Left ventricle myocardium inferior (tissue), 1 donor: ENCODE data around the gene LIMS1. TPM values are rescaled to one million over a fixed set of nuclear protein-coding genes. Genes with fewer than 3 reads are reported as not detected.
A peak's percentile ranks its signal among the peaks of the same experiment; 100 is the strongest.
"Not testable (repeated sequence)": the region's sequence is repeated elsewhere in the genome, so short reads cannot be mapped to it uniquely, and the experiment has no call there.

ENCODE experiments used
- DNase-seq: peaks from one replicate; pipeline ENCODE4 v3.0.0-alpha.2; 2020
- H3K27ac ChIP-seq: fragments of 200-600 bp; replicated peaks from 2 replicates; pipeline ENCODE4 v1.8.0; 2021
- H3K27me3 ChIP-seq: fragments of 200-600 bp; 2 replicates; pipeline ENCODE4 v1.8.0; 2021; ENCODE audit warnings: low read depth
- H3K36me3 ChIP-seq: fragments of 200-600 bp; 2 replicates; pipeline ENCODE4 v1.8.0; 2021
- H3K4me1 ChIP-seq: fragments of 200-600 bp; 2 replicates; pipeline ENCODE4 v1.8.0; 2021
- H3K4me3 ChIP-seq: fragments of 200-600 bp; 2 replicates; pipeline ENCODE4 v1.8.0; 2021; ENCODE audit warnings: mild to moderate bottlenecking, moderate library complexity
- H3K9me3 ChIP-seq: fragments of 200-600 bp; replicated peaks from 2 replicates; pipeline ENCODE4 v1.8.0; 2021
- CTCF ChIP-seq: fragments of 200-600 bp; IDR thresholded peaks from 2 replicates; pipeline ENCODE4 v1.8.0; 2021; ENCODE audit warnings: antibody characterized with exemption, mild to moderate bottlenecking, borderline replicate concordance
- intact Hi-C: fragments of 100-400 bp; cut with micrococcal nuclease; formaldehyde crosslinking; loops from one replicate; pipeline ENCODE4 v1.11.0; 2022
- total RNA-seq: library from RNA; stranded (reverse); fragmentation: NEBNext Ultra II Directional; extraction: Animal tissue kit (Norgen Biotek cat#: 25700); gene quantifications from one replicate; pipeline ENCODE4 v1.2.1, GENCODE V29; 2021
- donor health status: DM: no; HTN: yes; CAD: no; lungs with severe emphysema.

The LIMS1 gene
- total RNA-seq, 1 donor from 2014 or later = 77.0 TPM

GRCh38 chr2:108676522-108676921 is 142.3 kb downstream of the LIMS1 start:
- DNase-seq, H3K27me3 ChIP-seq, H3K27ac ChIP-seq, intact Hi-C loops, H3K4me3 ChIP-seq, H3K9me3 ChIP-seq: not testable (repeated sequence)
- H3K4me1 ChIP-seq = peaks cover 12% of the 10 kb centered on the region
- H3K36me3 ChIP-seq = peaks cover 55% of the 10 kb centered on the region

DNA sequence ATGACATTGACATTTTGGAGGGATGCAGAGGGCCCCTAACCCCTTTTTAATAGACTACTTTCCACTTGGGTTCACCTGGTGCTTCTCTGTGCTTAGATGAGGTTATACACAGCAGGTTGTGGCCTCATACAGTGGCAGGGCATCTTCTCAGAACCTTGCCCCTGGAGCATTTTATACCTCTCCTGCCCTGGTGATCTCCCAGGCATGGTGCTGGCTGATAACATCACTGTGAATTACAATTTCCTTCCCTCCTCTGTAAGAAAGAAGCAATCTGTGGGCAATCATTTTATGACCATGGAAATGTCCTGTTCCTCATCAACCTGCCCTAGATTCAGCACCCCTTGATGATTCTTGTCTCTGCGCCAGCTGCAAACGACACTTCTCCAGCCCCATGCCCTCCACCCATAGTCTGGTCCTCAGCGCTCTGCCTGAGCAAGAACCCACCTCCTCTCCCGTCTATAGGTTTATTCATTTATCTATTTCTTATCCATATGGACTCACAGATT is 143.0 kb downstream of the LIMS1 start:
- intact Hi-C loops, H3K9me3 ChIP-seq, H3K27ac ChIP-seq, H3K27me3 ChIP-seq, H3K4me3 ChIP-seq, DNase-seq: not testable (repeated sequence)
- peaks cover 63% of the 10 kb centered on the region for H3K36me3 ChIP-seq
- H3K4me1 ChIP-seq = peaks cover 12% of the 10 kb centered on the region

DNA sequence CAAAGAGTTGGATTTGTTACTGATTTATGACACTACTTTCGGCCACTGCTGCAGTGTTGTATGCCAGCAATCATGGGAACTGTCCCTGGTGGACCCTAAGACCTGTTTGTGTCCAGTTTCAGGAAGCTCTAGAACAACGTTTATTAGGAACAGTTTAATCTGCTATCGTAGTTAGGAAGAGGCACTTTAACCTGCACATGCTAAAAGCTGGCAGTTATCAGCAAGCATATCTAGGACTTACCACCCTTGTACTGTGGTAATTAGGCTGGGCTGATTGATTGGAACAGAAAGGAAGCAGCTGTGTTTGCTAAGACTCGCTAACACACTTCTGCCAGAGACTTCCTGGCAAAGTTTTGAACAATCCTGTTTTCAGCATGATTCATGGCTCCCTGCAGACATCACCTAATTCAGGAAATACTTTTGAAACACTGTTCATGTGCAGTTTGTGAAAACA is 144.0 kb downstream of the LIMS1 start:
- Histone ChIP-seq H3K27ac (peak overlapping the region; percentile 40), H3K36me3 (peaks cover 65% of the 10 kb centered on the region), H3K4me1 (peaks cover 12% of the 10 kb centered on the region)
- DNase-seq, intact Hi-C loops, H3K27me3 ChIP-seq, H3K4me3 ChIP-seq, H3K9me3 ChIP-seq: not testable (repeated sequence)

DNA sequence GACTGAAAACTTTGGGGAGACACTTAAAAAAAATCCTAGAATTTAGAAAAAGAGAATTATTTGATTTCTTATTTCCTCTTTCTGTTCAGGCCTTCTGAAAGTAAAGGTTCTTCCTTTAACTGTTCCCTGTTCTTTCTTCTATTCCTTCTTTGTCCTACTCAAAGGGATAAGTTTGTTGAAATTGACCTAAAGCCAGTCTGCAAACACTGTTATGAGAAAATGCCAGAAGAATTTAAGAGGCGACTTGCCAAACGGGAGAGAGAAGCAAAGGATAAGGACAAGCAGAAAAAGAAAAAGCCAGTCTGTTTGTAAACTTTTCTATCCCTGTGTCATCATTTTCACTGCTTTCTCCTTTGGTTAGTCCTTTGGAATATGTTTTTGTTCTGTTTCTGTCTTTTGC is 146.5 kb downstream of the LIMS1 start:
- DNase-seq, H3K4me3 ChIP-seq, H3K27me3 ChIP-seq, intact Hi-C loops, H3K9me3 ChIP-seq: not testable (repeated sequence)
- Histone ChIP-seq H3K36me3 (peaks cover 74% of the 10 kb centered on the region), H3K4me1 (peaks cover 12% of the 10 kb centered on the region), H3K27ac (peak overlapping the region; percentile 23)

GRCh38 chr2:108688818-108689756 is 154.8 kb downstream of the LIMS1 start:
- H3K27ac ChIP-seq, H3K4me3 ChIP-seq, H3K4me1 ChIP-seq, H3K9me3 ChIP-seq, DNase-seq, intact Hi-C loops, H3K27me3 ChIP-seq: not testable (repeated sequence)
- H3K36me3 ChIP-seq = peaks cover 22% of the 10 kb centered on the region

GRCh38 chr2:108690001-108690400 is 155.7 kb downstream of the LIMS1 start:
- H3K4me3 ChIP-seq, H3K9me3 ChIP-seq, intact Hi-C loops, H3K4me1 ChIP-seq, DNase-seq, H3K27me3 ChIP-seq, H3K27ac ChIP-seq: not testable (repeated sequence)
- H3K36me3 ChIP-seq = peaks cover 13% of the 10 kb centered on the region

DNA sequence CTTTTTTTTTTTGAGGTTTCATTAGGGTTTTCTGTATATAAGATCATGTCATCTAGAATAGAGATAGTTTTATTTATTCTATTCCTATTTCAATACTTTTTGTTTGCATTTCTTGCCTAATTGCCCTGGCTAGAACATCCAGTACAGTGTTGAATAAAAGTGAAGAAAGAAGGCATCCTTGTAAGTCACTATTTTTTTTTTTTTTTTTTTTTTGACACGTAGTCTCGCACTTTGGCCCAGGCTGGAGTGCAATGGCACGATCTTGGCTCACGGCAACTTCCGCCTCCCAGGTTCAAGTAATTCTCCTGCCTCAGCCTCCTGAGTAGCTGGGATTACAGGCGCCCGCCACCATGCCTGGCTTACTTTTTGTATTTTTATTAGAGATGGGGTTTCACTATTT is 157.2 kb downstream of the LIMS1 start:
- TF ChIP-seq CTCF = no peak
- intact Hi-C loops = no loop called here
- Histone ChIP-seq H3K4me3 (no peak overlapping the region), H3K9me3 (no peaks in the 10 kb centered on the region), H3K27ac (no peak overlapping the region), H3K4me1 (no peaks in the 10 kb centered on the region), H3K27me3 (no peaks in the 10 kb centered on the region), H3K36me3 (no peaks in the 10 kb centered on the region)
- no peak for DNase-seq

GRCh38 chr2:108701208-108701607 is 166.9 kb downstream of the LIMS1 start:
- TF ChIP-seq CTCF = no peak
- H3K27me3 ChIP-seq = no peaks in the 10 kb centered on the region
- no peak overlapping the region for H3K27ac ChIP-seq
- peaks cover under 1% of the 10 kb centered on the region for H3K9me3 ChIP-seq
- DNase-seq = no peak
- no peak overlapping the region for H3K4me3 ChIP-seq
- intact Hi-C loops = no loop called here
- H3K36me3 ChIP-seq = no peaks in the 10 kb centered on the region
- peaks cover 10% of the 10 kb centered on the region for H3K4me1 ChIP-seq
